HepG2 (cell line): ENCODE data around the gene TEX19. TPM values are rescaled to one million over a fixed set of nuclear protein-coding genes. Genes with fewer than 3 reads are reported as not detected.

Experiments
- CENPBD1 ChIP-seq: sonication (generic); formaldehyde crosslinking; IDR thresholded peaks from 2 replicates; pipeline ENCODE4 v1.8.0; 2022; ENCODE audit warnings: missing genetic modification reagents, low read depth, mild to moderate bottlenecking, borderline replicate concordance
- ETS1 ChIP-seq: sonication (generic); formaldehyde crosslinking; IDR thresholded peaks from 2 replicates; pipeline ENCODE4 v1.4.0; 2020; ENCODE audit warnings: missing genetic modification reagents
- IRF2 ChIP-seq: IDR thresholded peaks from 2 replicates; pipeline ENCODE4 v1.6.1; 2018; ENCODE audit warnings: missing genetic modification reagents, missing compliant biosample characterization
- RNF2 ChIP-seq: fragments of 450-650 bp; conservative IDR thresholded peaks from 2 replicates; pipeline ENCODE4 v1.6.1; 2016; ENCODE audit warnings: low read depth
- SMC3 ChIP-seq: IDR thresholded peaks from 2 replicates; pipeline ENCODE4 v1.6.1; 2011; ENCODE audit warnings: low read length, improper control_type of control experiment
- STAG1 ChIP-seq: sonication (generic); formaldehyde crosslinking; IDR thresholded peaks from 2 replicates; pipeline ENCODE4 v1.4.0; 2020; ENCODE audit warnings: missing genetic modification reagents
- ZNF12 ChIP-seq: sonication (generic); formaldehyde crosslinking; IDR thresholded peaks from 2 replicates; pipeline ENCODE4 v1.5.0; 2020; ENCODE audit warnings: missing genetic modification reagents
- ZNF737 ChIP-seq: sonication (generic); formaldehyde crosslinking; IDR thresholded peaks from 2 replicates; pipeline ENCODE4 v1.5.0; 2020; ENCODE audit warnings: missing genetic modification reagents, mild to moderate bottlenecking, borderline replicate concordance
- polyA plus RNA-seq, 8 experiments: library from polyadenylated mRNA; depleted of rRNA in 3 of 8; stranded (reverse) in 7 of 8; unstranded in 1 of 8; fragments of >200 nt; fragmentation: Illumina TruSeq in 4 of 8; extraction: Trizol in 4 of 8; gene quantifications; 2 replicates each; pipeline versions ENCODE4 v1.2.1 to v1.2.3, GENCODE V29; 2011 to 2016; ENCODE audit warnings: low read depth in 4 of 8, missing spikeins in 1 of 8, mixed read lengths in 1 of 8; ENCODE audit not compliant: insufficient read depth in 1 of 8
- total RNA-seq, 5 experiments: library from RNA; depleted of rRNA; stranded (reverse); fragments of >200 nt; fragmentation: Illumina TruSeq; extraction: Trizol; gene quantifications; 2 replicates each; pipeline ENCODE4 v1.2.3, GENCODE V29; 2016; ENCODE audit warnings: low read depth in 1 of 5
- TF ChIP-seq, protein P1 (sequence below), 2 experiments: sonication (generic) in 1 of 2; formaldehyde crosslinking in 1 of 2; IDR thresholded peaks; 2 replicates each; pipeline versions ENCODE4 v1.5.1 to v1.6.1; 2011 to 2020; ENCODE audit warnings: borderline replicate concordance in 1 of 2, low read depth in 1 of 2, low read length in 1 of 2, mild to moderate bottlenecking in 1 of 2, missing genetic modification reagents in 1 of 2, moderate library complexity in 1 of 2
- TF ChIP-seq, protein P2 (sequence below): sonication (generic); formaldehyde crosslinking; IDR thresholded peaks from 2 replicates; pipeline ENCODE4 v1.8.1; 2023; ENCODE audit warnings: mild to moderate bottlenecking, missing genetic modification reagents, borderline replicate concordance
- TF ChIP-seq, protein P3 (sequence below): sonication (generic); formaldehyde crosslinking; IDR thresholded peaks from 2 replicates; pipeline ENCODE4 v1.4.0; 2020; ENCODE audit warnings: missing genetic modification reagents
- TF ChIP-seq, protein P4 (sequence below): sonication (generic); formaldehyde crosslinking; IDR thresholded peaks from 2 replicates; pipeline ENCODE4 v1.4.0; 2020; ENCODE audit warnings: missing genetic modification reagents
- TF ChIP-seq, protein P5 (sequence below): sonication (generic); formaldehyde crosslinking; IDR thresholded peaks from 2 replicates; pipeline ENCODE4 v1.4.0; 2020; ENCODE audit warnings: mild to moderate bottlenecking, missing genetic modification reagents

Gene TEX19
- total and polyA plus RNA-seq, 2 of the 13 experiments (the other 11 are each of a cell fraction or from before 2014, with no cell fraction given), result 1.3 to 6.0 TPM

DNA sequence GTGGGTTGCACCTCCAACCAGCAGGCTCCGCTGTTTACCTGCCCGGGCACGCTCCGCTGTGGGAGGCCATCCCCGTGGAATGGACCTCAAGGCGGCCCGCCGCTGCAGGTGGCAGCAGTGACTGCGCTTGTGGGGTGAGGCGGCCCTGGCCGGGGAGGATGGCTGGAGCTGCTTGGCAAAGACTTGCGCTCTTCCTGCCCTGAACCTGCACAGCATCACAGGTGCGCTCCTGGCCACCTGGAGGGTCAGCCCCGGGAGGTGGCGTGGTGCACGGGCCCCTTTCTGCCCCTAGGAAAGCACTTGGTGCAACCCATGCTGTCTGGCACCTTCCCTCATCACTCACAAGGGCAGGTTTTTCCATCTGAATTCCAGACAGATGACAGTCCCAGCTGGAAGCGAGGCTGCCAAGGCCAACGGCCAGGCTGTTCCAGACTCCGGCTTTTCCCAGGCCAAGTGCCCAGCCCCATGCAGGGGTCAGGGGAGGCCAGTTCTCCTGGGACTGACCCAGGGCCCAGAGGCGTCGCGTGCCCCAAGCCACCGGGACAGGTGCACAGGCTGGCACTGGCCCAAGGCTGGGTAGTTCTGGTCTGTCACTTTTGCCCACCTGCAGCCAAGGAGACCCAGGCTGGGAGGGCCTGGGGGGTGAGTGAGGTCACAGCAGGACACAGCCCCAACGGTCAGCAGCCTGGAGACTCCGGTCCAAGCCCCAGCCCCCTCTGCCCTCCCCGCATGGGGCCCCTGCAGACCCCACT is 25.9 kb downstream of the TEX19 start (continued):
- TF ChIP-seq ETS1 (CRISPR knock-in tag), result no peak
- peak; percentile 60; the same call in 1 of the 2 replicates for TF ChIP-seq IRF2 (CRISPR knock-in tag)
- TF ChIP-seq, protein P1, sequence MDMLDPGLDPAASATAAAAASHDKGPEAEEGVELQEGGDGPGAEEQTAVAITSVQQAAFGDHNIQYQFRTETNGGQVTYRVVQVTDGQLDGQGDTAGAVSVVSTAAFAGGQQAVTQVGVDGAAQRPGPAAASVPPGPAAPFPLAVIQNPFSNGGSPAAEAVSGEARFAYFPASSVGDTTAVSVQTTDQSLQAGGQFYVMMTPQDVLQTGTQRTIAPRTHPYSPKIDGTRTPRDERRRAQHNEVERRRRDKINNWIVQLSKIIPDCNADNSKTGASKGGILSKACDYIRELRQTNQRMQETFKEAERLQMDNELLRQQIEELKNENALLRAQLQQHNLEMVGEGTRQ (IDR thresholded peaks at IDR 0.05; ENCODE audit: low read depth, low read length), result no peak
- TF ChIP-seq, protein P1 (CRISPR knock-in tag; IDR thresholded peaks at IDR 0.05; ENCODE audit: borderline replicate concordance), result no peak
- peak; percentile 38; the same call in 1 of the 2 replicates for TF ChIP-seq RNF2
- TF ChIP-seq STAG1 (CRISPR knock-in tag), result peak; percentile 47; the same call in 1 of the 2 replicates
- TF ChIP-seq, protein P2, sequence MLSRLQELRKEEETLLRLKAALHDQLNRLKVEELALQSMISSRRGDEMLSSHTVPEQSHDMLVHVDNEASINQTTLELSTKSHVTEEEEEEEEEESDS (CRISPR knock-in tag), result no peak
- no peak; the same call in 1 of the 2 replicates for TF ChIP-seq SMC3
- TF ChIP-seq, protein P3, sequence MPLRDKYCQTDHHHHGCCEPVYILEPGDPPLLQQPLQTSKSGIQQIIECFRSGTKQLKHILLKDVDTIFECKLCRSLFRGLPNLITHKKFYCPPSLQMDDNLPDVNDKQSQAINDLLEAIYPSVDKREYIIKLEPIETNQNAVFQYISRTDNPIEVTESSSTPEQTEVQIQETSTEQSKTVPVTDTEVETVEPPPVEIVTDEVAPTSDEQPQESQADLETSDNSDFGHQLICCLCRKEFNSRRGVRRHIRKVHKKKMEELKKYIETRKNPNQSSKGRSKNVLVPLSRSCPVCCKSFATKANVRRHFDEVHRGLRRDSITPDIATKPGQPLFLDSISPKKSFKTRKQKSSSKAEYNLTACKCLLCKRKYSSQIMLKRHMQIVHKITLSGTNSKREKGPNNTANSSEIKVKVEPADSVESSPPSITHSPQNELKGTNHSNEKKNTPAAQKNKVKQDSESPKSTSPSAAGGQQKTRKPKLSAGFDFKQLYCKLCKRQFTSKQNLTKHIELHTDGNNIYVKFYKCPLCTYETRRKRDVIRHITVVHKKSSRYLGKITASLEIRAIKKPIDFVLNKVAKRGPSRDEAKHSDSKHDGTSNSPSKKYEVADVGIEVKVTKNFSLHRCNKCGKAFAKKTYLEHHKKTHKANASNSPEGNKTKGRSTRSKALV, result peak; percentile 79; the same call in 1 of the 2 replicates
- TF ChIP-seq, protein P4, sequence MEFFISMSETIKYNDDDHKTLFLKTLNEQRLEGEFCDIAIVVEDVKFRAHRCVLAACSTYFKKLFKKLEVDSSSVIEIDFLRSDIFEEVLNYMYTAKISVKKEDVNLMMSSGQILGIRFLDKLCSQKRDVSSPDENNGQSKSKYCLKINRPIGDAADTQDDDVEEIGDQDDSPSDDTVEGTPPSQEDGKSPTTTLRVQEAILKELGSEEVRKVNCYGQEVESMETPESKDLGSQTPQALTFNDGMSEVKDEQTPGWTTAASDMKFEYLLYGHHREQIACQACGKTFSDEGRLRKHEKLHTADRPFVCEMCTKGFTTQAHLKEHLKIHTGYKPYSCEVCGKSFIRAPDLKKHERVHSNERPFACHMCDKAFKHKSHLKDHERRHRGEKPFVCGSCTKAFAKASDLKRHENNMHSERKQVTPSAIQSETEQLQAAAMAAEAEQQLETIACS (CRISPR knock-in tag), result no peak
- peak; percentile 50; the same call in 1 of the 2 replicates for TF ChIP-seq ZNF12 (CRISPR knock-in tag)
- TF ChIP-seq, protein P5, sequence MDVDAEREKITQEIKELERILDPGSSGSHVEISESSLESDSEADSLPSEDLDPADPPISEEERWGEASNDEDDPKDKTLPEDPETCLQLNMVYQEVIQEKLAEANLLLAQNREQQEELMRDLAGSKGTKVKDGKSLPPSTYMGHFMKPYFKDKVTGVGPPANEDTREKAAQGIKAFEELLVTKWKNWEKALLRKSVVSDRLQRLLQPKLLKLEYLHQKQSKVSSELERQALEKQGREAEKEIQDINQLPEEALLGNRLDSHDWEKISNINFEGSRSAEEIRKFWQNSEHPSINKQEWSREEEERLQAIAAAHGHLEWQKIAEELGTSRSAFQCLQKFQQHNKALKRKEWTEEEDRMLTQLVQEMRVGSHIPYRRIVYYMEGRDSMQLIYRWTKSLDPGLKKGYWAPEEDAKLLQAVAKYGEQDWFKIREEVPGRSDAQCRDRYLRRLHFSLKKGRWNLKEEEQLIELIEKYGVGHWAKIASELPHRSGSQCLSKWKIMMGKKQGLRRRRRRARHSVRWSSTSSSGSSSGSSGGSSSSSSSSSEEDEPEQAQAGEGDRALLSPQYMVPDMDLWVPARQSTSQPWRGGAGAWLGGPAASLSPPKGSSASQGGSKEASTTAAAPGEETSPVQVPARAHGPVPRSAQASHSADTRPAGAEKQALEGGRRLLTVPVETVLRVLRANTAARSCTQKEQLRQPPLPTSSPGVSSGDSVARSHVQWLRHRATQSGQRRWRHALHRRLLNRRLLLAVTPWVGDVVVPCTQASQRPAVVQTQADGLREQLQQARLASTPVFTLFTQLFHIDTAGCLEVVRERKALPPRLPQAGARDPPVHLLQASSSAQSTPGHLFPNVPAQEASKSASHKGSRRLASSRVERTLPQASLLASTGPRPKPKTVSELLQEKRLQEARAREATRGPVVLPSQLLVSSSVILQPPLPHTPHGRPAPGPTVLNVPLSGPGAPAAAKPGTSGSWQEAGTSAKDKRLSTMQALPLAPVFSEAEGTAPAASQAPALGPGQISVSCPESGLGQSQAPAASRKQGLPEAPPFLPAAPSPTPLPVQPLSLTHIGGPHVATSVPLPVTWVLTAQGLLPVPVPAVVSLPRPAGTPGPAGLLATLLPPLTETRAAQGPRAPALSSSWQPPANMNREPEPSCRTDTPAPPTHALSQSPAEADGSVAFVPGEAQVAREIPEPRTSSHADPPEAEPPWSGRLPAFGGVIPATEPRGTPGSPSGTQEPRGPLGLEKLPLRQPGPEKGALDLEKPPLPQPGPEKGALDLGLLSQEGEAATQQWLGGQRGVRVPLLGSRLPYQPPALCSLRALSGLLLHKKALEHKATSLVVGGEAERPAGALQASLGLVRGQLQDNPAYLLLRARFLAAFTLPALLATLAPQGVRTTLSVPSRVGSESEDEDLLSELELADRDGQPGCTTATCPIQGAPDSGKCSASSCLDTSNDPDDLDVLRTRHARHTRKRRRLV, result no peak
- TF ChIP-seq ZNF737 (CRISPR knock-in tag), result no peak
- no peak for TF ChIP-seq CENPBD1 (CRISPR knock-in tag)
